Measurements from ENCODE around the gene ANLN. TPM values are rescaled to one million over a fixed set of nuclear protein-coding genes. Genes with fewer than 3 reads are reported as not detected.
"Not testable (repeated sequence)": the region's sequence is repeated elsewhere in the genome, so short reads cannot be mapped to it uniquely, and the experiment has no call there.

The ANLN gene
- total and polyA plus RNA-seq, 3 experiments from 2014 or later: 0.25 to 31.0 (median 29.1) TPM

GRCh38 chr7:36379831-36380504 is 9.7 kb upstream of the ANLN start:
- CTCF ChIA-PET: interaction anchor here (1.2 to 1.7 kb wide), 3 partner anchors 12 to 13 kb away, joined by 3 to 4 read pairs (median 3); no protein-coding TSS in a partner anchor

GRCh38 chr7:36381056-36381455 is 8.6 kb upstream of the ANLN start:
- H3K4me1 ChIP-seq (ENCODE audit: insufficient read depth, low read length): peaks cover 8% of the 10 kb centered on the region
- no peaks in the 10 kb centered on the region for H3K9me3 ChIP-seq (ENCODE audit: low read length)
- H3K27me3 ChIP-seq (ENCODE audit: insufficient read depth, low read length, poor library complexity, severe bottlenecking): no peaks in the 10 kb centered on the region
- Mint-ChIP-seq H3K4me3 (no peak overlapping the region), H3K9me3 (peaks cover 3 to 11% (median 5%) of the 10 kb centered on the region in 5 donors), H3K36me3 (peaks cover 0 to 21% (median 11%) of the 10 kb centered on the region in 3 donors), H3K27ac (peak overlapping the region in 2 of 8 donors; percentile 11 to 37), H3K4me1 (peaks cover 14 to 30% (median 27%) of the 10 kb centered on the region in 3 donors), H3K27me3 (peaks cover 6 to 12% of the 10 kb centered on the region in 2 donors)
- CTCF ChIA-PET: interaction anchor here (1.2 to 1.7 kb wide), 3 partner anchors 11 to 13 kb away, joined by 3 to 4 read pairs (median 3); no protein-coding TSS in a partner anchor
- H3K4me3 ChIP-seq (ENCODE audit: low read length): no peak overlapping the region
- no peaks in the 10 kb centered on the region for H3K36me3 ChIP-seq (ENCODE audit: insufficient read depth, low read length)
- POLR2A ChIA-PET: interaction anchor here (0.6 kb wide), 1 partner anchor 18 kb away, joined by 3 read pairs; no protein-coding TSS in a partner anchor
- H3K27ac ChIP-seq (ENCODE audit: low read depth, low read length): no peak overlapping the region
- DNase-seq: no peak

More at GRCh38 chr7:36379831-36380504, 9.7 kb upstream of the ANLN start:
- Mint-ChIP-seq H3K36me3 (peaks cover 0 to 21% (median 11%) of the 10 kb centered on the region in 3 donors), H3K27ac (no peak overlapping the region), H3K27me3 (peaks cover 6 to 15% of the 10 kb centered on the region in 2 donors), H3K4me1 (peaks cover 14 to 30% (median 27%) of the 10 kb centered on the region in 3 donors), H3K9me3 (peaks cover 3 to 11% (median 5%) of the 10 kb centered on the region in 5 donors), H3K4me3 (no peak overlapping the region)
- Histone ChIP-seq H3K36me3 (ENCODE audit: insufficient read depth, low read length) (no peaks in the 10 kb centered on the region), H3K27ac (ENCODE audit: low read depth, low read length) (no peak overlapping the region), H3K27me3 (ENCODE audit: insufficient read depth, low read length, poor library complexity, severe bottlenecking) (no peaks in the 10 kb centered on the region), H3K4me1 (ENCODE audit: insufficient read depth, low read length) (peaks cover 8% of the 10 kb centered on the region), H3K9me3 (ENCODE audit: low read length) (no peaks in the 10 kb centered on the region), H3K4me3 (ENCODE audit: low read length) (no peak overlapping the region)
- POLR2A ChIA-PET: no interaction called here
- DNase-seq: no peak

GRCh38 chr7:36383284-36383683 is 6.4 kb upstream of the ANLN start:
- DNase-seq; H3K36me3 ChIP-seq (ENCODE audit: insufficient read depth, low read length); H3K4me1 ChIP-seq (ENCODE audit: insufficient read depth, low read length); H3K4me3 Mint-ChIP-seq; H3K4me3 ChIP-seq (ENCODE audit: low read length); POLR2A ChIA-PET; H3K27ac Mint-ChIP-seq; H3K27me3 ChIP-seq (ENCODE audit: insufficient read depth, low read length, poor library complexity, severe bottlenecking); H3K9me3 ChIP-seq (ENCODE audit: low read length); H3K9me3 Mint-ChIP-seq; H3K27ac ChIP-seq (ENCODE audit: low read depth, low read length); H3K27me3 Mint-ChIP-seq: not testable (repeated sequence)
- H3K4me1 Mint-ChIP-seq: peaks cover 9 to 21% (median 19%) of the 10 kb centered on the region in 3 donors
- CTCF ChIA-PET: interaction anchor here (1.1 to 1.6 kb wide), 2 partner anchors 16 to 17 kb away, joined by 4 to 5 read pairs; a partner anchor contains a TSS
- peaks cover 0 to 15% (median 3%) of the 10 kb centered on the region in 3 donors for H3K36me3 Mint-ChIP-seq

- H3K36me3 Mint-ChIP-seq; H3K9me3 ChIP-seq (ENCODE audit: low read length); H3K36me3 ChIP-seq (ENCODE audit: insufficient read depth, low read length); H3K4me3 Mint-ChIP-seq; DNase-seq; POLR2A ChIA-PET; H3K27ac ChIP-seq (ENCODE audit: low read depth, low read length); H3K27me3 ChIP-seq (ENCODE audit: insufficient read depth, low read length, poor library complexity, severe bottlenecking); H3K27me3 Mint-ChIP-seq; H3K4me1 ChIP-seq (ENCODE audit: insufficient read depth, low read length); H3K4me3 ChIP-seq (ENCODE audit: low read length); H3K9me3 Mint-ChIP-seq; H3K27ac Mint-ChIP-seq: not testable (repeated sequence)
- peaks cover 9 to 15% (median 10%) of the 10 kb centered on the region in 3 donors for H3K4me1 Mint-ChIP-seq
- CTCF ChIA-PET: interaction anchor here (2.2 kb wide), 1 partner anchor 19 kb away, joined by 6 read pairs; a partner anchor contains a TSS
Observed at GRCh38 chr7:36385646-36386045, 4.0 kb upstream of the ANLN start.

- Histone ChIP-seq H3K27ac (ENCODE audit: low read depth, low read length) (no peak overlapping the region), H3K27me3 (ENCODE audit: insufficient read depth, low read length, poor library complexity, severe bottlenecking) (no peaks in the 10 kb centered on the region), H3K36me3 (ENCODE audit: insufficient read depth, low read length) (no peaks in the 10 kb centered on the region), H3K9me3 (ENCODE audit: low read length) (no peaks in the 10 kb centered on the region), H3K4me1 (ENCODE audit: insufficient read depth, low read length) (peaks cover 19% of the 10 kb centered on the region), H3K4me3 (ENCODE audit: low read length) (no peak overlapping the region)
- POLR2A ChIA-PET: interaction anchor here (0.5 to 1.5 kb wide), 2 partner anchors 21 to 35 kb away, joined by 4 to 7 read pairs; no protein-coding TSS in a partner anchor
- peak overlapping the region in 7 of 8 donors; percentile 11 to 81 (median 43) for H3K27ac Mint-ChIP-seq
- H3K36me3 Mint-ChIP-seq: no peaks in the 10 kb centered on the region
- H3K27me3 Mint-ChIP-seq: no peaks in the 10 kb centered on the region
- H3K9me3 Mint-ChIP-seq: no peaks in the 10 kb centered on the region
- H3K4me3 Mint-ChIP-seq: peak overlapping the region in 1 of 7 donors; percentile 66
- peaks cover 24 to 32% (median 28%) of the 10 kb centered on the region in 3 donors for H3K4me1 Mint-ChIP-seq
- DNase-seq: no peak
- CTCF ChIA-PET: interaction anchor here (2.2 to 3.4 kb wide), 2 partner anchors 20 kb away, joined by 6 to 12 read pairs; a partner anchor contains a TSS
Observed at GRCh38 chr7:36387435-36388231, 2.0 kb upstream of the ANLN start.

- Mint-ChIP-seq H3K4me1 (peaks cover 24 to 32% (median 31%) of the 10 kb centered on the region in 3 donors), H3K9me3 (no peaks in the 10 kb centered on the region), H3K27me3 (no peaks in the 10 kb centered on the region), H3K4me3 (peak overlapping the region; percentile 70 to 89 (median 78)), H3K27ac (peak overlapping the region; percentile 49 to 88 (median 80)), H3K36me3 (no peaks in the 10 kb centered on the region)
- DNase-seq: no peak
- Histone ChIP-seq H3K4me3 (ENCODE audit: low read length) (no peak overlapping the region), H3K27ac (ENCODE audit: low read depth, low read length) (no peak overlapping the region), H3K27me3 (ENCODE audit: insufficient read depth, low read length, poor library complexity, severe bottlenecking) (no peaks in the 10 kb centered on the region), H3K36me3 (ENCODE audit: insufficient read depth, low read length) (no peaks in the 10 kb centered on the region), H3K9me3 (ENCODE audit: low read length) (no peaks in the 10 kb centered on the region), H3K4me1 (ENCODE audit: insufficient read depth, low read length) (peaks cover 19% of the 10 kb centered on the region)
- CTCF ChIA-PET: interaction anchor here (3.4 kb wide), 1 partner anchor 21 kb away, joined by 12 read pairs; a partner anchor contains a TSS
- POLR2A ChIA-PET: interaction anchor here (1.5 kb wide), 1 partner anchor 22 kb away, joined by 7 read pairs; no protein-coding TSS in a partner anchor
Observed at GRCh38 chr7:36388423-36388822, 1.2 kb upstream of the ANLN start.

GRCh38 chr7:36390199-36391090 is 783 bp downstream of the ANLN start:
- H3K27ac ChIP-seq (ENCODE audit: low read depth, low read length): peak overlapping the region; percentile 62

More at GRCh38 chr7:36390199-36391090, 783 bp downstream of the ANLN start:
- Histone ChIP-seq H3K4me1 (ENCODE audit: insufficient read depth, low read length) (peaks cover 19% of the 10 kb centered on the region), H3K9me3 (ENCODE audit: low read length) (no peaks in the 10 kb centered on the region), H3K27me3 (ENCODE audit: insufficient read depth, low read length, poor library complexity, severe bottlenecking) (no peaks in the 10 kb centered on the region), H3K4me3 (ENCODE audit: low read length) (peak overlapping the region; percentile 94), H3K36me3 (ENCODE audit: insufficient read depth, low read length) (no peaks in the 10 kb centered on the region)
- POLR2A ChIA-PET: no interaction called here
- Mint-ChIP-seq H3K27ac (peak overlapping the region; percentile 2 to 77 (median 53)), H3K4me3 (peak overlapping the region; percentile 72 to 93 (median 85)), H3K27me3 (no peaks in the 10 kb centered on the region), H3K9me3 (no peaks in the 10 kb centered on the region), H3K36me3 (no peaks in the 10 kb centered on the region), H3K4me1 (peaks cover 24 to 37% (median 32%) of the 10 kb centered on the region in 3 donors)
- CTCF ChIA-PET: interaction anchor here (3.4 kb wide), 1 partner anchor 23 kb away, joined by 12 read pairs; a partner anchor contains a TSS
- peak; percentile 21 to 72 (median 29) for DNase-seq
